Urinary bladder (tissue), 4 donors: ENCODE data around the gene STMP1. TPM values are rescaled to one million over a fixed set of nuclear protein-coding genes. Genes with fewer than 3 reads are reported as not detected.
A peak's percentile ranks its signal among the peaks of the same experiment; 100 is the strongest.

Source experiments
- DNase-seq: peaks from one replicate; pipeline ENCODE4 v3.0.0-alpha.2; 2015; ENCODE audit errors: extremely low spot score
- H3K27ac ChIP-seq: one replicate; pipeline ENCODE4 v1.5.1; 2013; ENCODE audit warnings: low read depth, mild to moderate bottlenecking, moderate library complexity
- H3K36me3 ChIP-seq: one replicate; pipeline ENCODE4 v1.6.1; 2013; ENCODE audit warnings: mild to moderate bottlenecking, moderate library complexity; ENCODE audit not compliant: insufficient read depth
- H3K4me1 ChIP-seq: one replicate; pipeline ENCODE4 v1.6.1; 2013; ENCODE audit warnings: mild to moderate bottlenecking, moderate library complexity; ENCODE audit not compliant: insufficient read depth
- H3K4me3 ChIP-seq: one replicate; pipeline ENCODE4 v1.5.1; 2013; ENCODE audit warnings: low read depth, low read length
- WGBS: extraction: QIAGEN DNeasy Blood & Tissue Kit; methylation state at CpG from one replicate; pipeline ENCODE4 v1.1.7; 2013; 5-methylcytosine and 5-hydroxymethylcytosine counted together
- polyA plus RNA-seq: library from polyadenylated mRNA; stranded (reverse); fragments of 200-250 nt; gene quantifications from one replicate; pipeline ENCODE4 v1.2.3, GENCODE V29; 2013
- total RNA-seq: library from RNA; depleted of rRNA; stranded (reverse); fragments of >200 nt; gene quantifications from one replicate; pipeline ENCODE4 v1.2.3, GENCODE V29; 2014
- donor health status: healthy with polysubstance abuse.
- donor health status: healthy.

STMP1 gene
- total and polyA plus RNA-seq, 2 donors = 34.2 to 36.7 TPM

DNA sequence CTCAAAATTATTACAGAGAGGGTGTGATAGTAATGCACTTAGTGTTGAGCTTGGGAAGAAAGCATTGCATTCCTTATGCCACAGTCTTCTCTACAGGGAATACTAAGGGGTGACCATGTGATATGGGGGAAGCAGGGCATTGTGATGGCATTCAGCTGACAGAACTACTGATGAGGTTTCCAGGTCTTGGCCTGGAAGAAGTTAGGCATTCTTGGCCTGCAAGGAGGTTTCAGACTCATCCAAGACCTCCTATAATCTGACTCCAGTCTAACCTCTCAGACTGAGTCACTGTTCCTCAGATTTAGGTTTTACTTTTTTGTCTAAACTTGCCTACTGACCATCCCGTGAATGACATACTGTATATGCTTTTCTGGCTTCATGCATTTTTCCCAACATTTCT is 7.9 kb downstream of the STMP1 start:
- Histone ChIP-seq H3K4me3 (no peak overlapping the region), H3K27ac (no peak overlapping the region), H3K4me1 (no peaks in the 10 kb centered on the region), H3K36me3 (no peaks in the 10 kb centered on the region)
- DNase-seq = no peak
- WGBS = 21% methylated on average over 1 of the region's 1 CpG

DNA sequence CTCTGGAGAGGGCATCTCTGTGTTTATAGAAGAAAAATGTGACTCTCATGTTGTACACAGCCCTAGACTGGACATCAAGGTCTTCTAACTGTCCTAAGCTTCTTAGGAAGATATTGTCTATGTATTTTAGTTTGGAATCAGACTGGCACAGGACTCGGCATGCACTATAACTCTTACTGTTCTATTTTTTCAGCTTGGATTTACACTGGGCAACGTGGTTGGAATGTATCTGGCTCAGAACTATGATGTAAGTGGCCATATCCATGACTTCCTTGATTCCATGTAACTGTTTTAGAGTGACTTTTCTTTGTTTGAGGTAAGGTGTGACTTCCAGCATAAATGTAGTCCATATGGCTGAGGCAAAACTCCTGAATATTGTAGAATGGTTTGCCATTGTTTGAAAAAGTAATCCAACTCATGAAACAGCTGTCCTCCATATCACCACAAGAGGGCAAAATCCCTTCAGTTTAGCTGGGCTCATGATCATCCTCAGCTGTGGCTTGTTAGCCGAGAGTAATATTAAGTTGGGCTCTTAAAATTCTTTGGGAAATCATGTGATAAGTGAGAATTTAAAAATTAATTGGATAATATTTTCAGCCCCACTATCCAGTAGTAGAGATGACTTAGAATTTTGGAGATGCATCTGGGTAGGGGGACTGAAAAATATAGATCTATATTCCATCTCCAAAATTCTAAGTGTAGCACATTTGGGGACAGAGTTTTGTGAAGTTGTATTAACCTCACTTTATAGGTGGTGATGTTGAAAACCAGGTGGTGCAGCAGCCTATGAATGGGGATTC is 10.4 kb downstream of the STMP1 start:
- no peak overlapping the region for H3K27ac ChIP-seq
- DNase-seq = peak; percentile 28
- no peak overlapping the region for H3K4me3 ChIP-seq
- H3K36me3 ChIP-seq = peaks cover 6% of the 10 kb centered on the region
- no peaks in the 10 kb centered on the region for H3K4me1 ChIP-seq
- 37% methylated on average over 3 of the region's 3 CpGs for WGBS

DNA sequence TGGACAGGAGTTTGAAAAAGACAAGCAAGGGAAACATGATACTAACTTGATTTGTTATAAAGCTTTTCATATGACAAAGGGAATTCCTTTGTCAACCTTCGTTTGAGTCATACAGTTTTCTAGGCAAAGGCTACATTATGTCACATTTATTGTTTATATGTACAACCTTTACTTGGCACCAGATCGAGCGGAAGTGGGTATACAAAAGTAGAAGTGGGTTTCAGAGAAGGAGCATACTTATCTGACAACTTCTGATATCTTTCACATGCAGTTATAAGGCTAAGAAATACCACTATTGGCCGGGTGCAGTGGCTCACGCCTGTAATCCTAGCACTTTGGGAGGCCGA is 11.0 kb downstream of the STMP1 start:
- Histone ChIP-seq H3K4me3 (no peak overlapping the region), H3K27ac (no peak overlapping the region), H3K36me3 (peaks cover 6% of the 10 kb centered on the region), H3K4me1 (no peaks in the 10 kb centered on the region)
- 42% methylated on average over 6 of the region's 6 CpGs for WGBS
- DNase-seq = no peak

DNA sequence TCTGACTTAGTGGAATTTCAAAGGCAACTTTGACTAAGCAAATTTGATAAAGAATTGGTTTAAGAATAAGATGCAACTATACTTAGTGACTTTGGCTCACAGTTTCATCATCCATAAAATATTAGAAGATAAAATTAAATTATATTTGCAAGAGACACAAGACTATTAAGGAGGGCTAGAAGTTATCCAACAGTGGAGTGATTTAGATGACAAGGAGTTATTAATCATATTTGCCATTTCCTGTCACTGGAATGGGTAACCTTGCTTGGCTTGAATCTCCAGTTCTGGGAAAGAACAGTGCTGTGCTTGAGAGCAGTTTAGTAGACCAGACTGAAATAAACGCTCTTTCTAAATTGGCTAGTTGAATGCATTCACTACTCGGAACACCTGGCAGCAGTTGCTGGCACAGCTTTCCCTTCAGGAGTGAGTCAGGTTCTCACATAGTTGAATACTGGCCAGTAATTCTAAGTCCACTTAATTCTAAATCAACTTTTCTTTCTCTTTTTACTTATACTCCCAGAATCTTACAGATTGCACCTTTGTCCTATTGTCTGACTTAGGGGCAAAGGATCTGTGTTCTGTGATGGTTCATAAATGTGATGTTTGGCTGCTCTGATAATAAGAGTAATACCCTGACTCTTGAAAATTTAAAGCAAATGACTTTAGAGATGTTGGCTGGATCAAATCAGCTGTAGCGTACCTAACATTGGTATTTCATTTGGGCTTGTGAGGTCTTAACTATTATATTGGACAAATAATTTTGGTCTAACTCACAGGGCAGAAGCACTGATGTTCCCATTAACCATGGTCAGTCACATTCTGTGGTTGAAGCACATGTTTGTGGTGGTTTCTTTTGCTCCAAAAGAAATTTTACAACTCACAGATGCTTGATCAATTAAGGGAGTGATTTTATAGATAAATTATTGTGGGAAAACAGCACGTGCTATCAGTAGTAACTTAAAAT is 16.6 kb downstream of the STMP1 start:
- no peak for DNase-seq
- Histone ChIP-seq H3K4me3 (no peak overlapping the region), H3K36me3 (peaks cover 6% of the 10 kb centered on the region), H3K27ac (no peak overlapping the region), H3K4me1 (no peaks in the 10 kb centered on the region)
- 62% methylated on average over 4 of the region's 4 CpGs for WGBS

DNA sequence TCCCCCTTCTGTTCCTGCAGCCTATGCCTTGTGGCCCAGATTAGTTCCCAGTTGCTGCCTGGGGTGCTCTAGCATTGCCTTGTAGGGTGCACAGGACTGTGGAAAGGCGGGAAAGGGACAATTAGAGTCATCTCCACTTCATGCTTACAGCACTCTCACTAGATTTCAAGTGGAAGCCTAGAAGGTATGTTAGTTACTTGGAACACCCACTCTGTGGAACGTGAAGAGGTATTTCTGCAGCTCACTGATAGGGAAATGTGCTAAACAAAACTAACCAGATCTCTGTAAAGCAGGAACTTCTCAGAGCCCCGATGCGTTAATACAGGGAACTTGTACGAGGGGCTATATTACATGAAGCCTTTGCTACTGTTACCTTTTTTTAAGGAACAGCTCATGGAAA is 19.4 kb downstream of the STMP1 start:
- no peak overlapping the region for H3K4me3 ChIP-seq
- H3K4me1 ChIP-seq = no peaks in the 10 kb centered on the region
- WGBS = 61% methylated on average over 5 of the region's 5 CpGs
- peaks cover 4% of the 10 kb centered on the region for H3K36me3 ChIP-seq
- no peak for DNase-seq
- H3K27ac ChIP-seq = no peak overlapping the region

DNA sequence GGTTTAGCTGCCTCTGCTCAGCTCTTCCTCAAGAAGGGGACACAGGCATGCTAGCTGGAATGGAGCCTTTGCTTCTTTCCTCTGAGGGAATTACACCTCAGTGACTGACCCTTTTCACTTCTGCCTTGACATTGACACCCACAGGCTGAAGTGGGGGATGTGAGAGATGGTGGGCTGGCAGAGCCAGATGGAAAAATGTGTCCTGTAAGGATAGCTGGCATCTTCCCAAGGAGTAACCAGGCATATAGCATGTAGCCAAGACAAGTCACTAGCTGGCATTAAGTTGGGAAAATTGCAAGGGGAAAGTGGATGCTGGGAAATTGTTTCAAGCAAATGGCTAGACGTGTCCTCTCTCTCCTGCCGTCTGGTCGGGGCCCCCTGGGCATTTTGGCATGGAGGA is 19.9 kb downstream of the STMP1 start:
- no peaks in the 10 kb centered on the region for H3K36me3 ChIP-seq
- no peak for DNase-seq
- WGBS = 82% methylated on average over 3 of the region's 3 CpGs
- no peak overlapping the region for H3K4me3 ChIP-seq
- no peaks in the 10 kb centered on the region for H3K4me1 ChIP-seq
- H3K27ac ChIP-seq = no peak overlapping the region

DNA sequence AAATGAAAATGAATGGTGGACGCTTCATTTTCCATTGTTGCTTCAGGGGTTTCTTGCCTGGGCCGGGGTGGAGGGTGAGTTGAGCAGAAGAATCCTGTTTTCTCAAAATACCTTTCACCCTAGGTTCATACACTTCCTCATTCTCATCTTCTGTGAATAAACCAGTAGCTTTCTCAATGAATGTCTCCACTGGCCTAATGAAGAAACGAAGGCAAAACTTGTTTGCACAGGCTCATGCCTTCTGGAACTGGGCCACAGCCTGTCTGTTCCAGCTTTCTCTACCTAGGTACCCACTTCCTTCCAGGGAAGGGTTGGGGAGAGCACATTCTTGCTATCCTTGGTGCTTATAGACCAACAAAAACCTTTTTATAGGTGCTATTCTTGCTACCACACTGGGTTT is 21.3 kb downstream of the STMP1 start:
- no peaks in the 10 kb centered on the region for H3K4me1 ChIP-seq
- WGBS = 84% methylated on average over 3 of the region's 3 CpGs
- no peak for DNase-seq
- no peaks in the 10 kb centered on the region for H3K36me3 ChIP-seq
- no peak overlapping the region for H3K4me3 ChIP-seq
- H3K27ac ChIP-seq = no peak overlapping the region

DNA sequence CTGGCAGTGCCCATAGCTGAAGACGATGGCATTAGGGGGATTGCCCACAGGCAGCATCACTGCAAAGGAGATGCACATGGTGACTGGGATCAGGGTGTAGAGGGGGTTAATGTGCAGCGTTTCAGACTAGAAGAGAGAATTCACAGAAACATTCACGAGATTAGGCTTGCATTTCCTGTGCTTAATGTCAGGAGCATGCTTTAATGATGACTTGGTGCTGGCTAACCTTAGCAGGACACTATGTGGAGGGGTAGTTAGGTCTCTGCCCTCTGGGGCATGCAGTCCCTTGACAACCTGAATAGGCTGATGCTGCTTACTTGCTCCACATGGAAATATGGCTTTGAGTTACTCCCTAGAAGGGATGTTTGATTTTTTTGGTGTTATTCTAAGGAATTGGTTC is 21.8 kb downstream of the STMP1 start:
- 39% methylated on average over 3 of the region's 3 CpGs for WGBS
- H3K36me3 ChIP-seq = no peaks in the 10 kb centered on the region
- no peak overlapping the region for H3K4me3 ChIP-seq
- no peaks in the 10 kb centered on the region for H3K4me1 ChIP-seq
- H3K27ac ChIP-seq = no peak overlapping the region
- DNase-seq = no peak

DNA sequence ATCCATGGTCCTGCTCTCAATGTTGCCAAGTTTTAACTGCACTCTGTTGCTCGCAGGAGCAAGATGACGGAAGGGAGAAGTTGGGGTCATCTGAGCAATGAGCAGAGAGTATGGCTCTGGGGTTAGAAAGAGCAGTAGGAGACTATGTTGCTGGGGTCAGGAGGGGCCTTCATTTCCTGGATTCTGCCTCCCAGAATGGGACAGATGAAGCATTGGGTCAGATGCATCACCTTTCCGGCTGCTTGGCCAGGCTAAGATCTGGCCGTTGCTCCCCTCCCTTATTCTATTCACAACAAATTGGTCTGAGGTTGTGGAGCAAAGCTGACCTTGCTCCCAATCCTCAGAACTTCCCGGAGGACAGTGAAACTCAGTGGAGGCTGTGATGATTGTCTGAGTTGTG is 22.4 kb downstream of the STMP1 start:
- H3K36me3 ChIP-seq = no peaks in the 10 kb centered on the region
- no peaks in the 10 kb centered on the region for H3K4me1 ChIP-seq
- DNase-seq = no peak
- H3K4me3 ChIP-seq = no peak overlapping the region
- H3K27ac ChIP-seq = no peak overlapping the region
- WGBS = 81% methylated on average over 5 of the region's 5 CpGs

DNA sequence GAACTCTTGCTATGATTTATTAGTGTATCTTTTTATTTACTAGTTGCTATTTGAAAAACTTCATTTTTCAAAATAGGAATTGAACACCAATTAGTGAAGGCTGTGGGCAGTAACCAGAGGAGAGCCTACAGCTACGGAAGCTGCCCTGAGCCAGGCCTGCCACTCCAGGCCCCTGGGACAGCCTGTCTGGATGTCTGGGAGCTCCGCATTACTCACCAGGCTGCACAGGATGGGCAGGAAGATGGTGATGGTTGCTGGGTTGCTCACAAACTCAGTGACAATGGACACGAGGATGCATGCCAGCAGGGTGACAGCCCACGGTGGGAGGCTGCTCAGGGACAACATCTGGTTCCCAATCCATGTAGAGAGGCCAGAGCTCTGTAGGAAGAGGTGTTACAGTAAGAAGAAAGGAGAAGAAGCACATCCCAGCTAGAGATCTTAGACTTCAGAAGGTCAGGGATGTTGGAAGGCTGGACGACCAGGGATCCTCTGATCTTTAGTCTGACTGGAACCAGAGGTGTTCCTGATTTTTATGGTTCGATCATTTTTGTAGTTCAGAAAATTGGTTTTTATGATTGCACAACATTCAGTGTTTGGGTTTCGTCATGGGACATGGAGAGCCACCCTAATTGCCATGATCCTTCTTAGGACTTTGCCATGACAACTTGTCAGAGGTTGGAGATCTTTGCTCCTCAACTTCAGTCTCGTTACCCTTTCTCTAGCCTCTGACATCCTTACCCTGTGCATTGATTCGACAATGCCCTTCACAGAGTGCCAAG is 23.2 kb downstream of the STMP1 start:
- Histone ChIP-seq H3K36me3 (no peaks in the 10 kb centered on the region), H3K27ac (no peak overlapping the region), H3K4me3 (no peak overlapping the region), H3K4me1 (no peaks in the 10 kb centered on the region)
- DNase-seq = no peak
- 88% methylated on average over 9 of the region's 9 CpGs for WGBS

DNA sequence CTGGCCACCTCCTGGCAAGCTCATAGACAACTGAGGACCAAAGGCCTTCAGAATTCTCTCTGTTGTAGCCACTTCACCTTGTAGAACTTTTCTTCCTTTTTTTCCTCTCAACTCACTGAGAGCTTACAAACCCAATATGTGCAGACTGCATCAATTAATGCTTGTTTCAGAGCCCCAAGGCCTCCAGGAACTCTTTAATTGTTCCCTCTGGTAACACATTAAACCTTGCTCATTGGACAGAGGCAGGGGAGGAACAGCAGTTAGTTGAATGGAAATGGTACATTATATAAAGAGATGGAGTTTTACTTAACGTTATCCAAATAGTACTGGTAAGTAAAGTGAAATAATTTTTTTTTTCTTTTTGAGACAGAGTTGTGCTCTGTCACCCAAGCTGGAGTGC is 25.2 kb downstream of the STMP1 start:
- 0% methylated on average over 1 of the region's 1 CpG for WGBS
- no peaks in the 10 kb centered on the region for H3K4me1 ChIP-seq
- H3K27ac ChIP-seq = no peak overlapping the region
- DNase-seq = no peak
- H3K4me3 ChIP-seq = no peak overlapping the region
- H3K36me3 ChIP-seq = peaks cover under 1% of the 10 kb centered on the region

DNA sequence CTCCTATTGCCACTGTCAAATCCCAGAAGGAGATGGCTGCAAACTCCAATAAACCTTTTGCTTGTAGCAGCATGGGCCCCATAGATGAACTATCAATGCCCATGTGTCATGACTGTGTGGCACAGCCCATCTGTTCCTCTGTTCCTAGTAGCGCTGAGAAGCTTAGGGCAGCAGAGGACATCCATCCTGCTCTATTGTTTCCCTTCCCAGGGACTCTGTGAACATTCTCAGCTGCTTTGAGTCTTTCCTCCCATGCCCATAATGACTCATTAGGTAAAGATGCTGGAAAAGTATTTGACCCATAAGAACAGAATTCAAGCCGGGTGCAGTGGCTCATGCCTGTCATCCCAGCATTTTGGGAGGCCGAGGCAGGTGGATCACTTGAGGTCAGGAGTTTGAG is 28.3 kb downstream of the STMP1 start:
- no peaks in the 10 kb centered on the region for H3K4me1 ChIP-seq
- no peak overlapping the region for H3K27ac ChIP-seq
- H3K4me3 ChIP-seq = no peak overlapping the region
- 95% methylated on average over 3 of the region's 3 CpGs for WGBS
- DNase-seq = no peak
- H3K36me3 ChIP-seq = peaks cover 2% of the 10 kb centered on the region

DNA sequence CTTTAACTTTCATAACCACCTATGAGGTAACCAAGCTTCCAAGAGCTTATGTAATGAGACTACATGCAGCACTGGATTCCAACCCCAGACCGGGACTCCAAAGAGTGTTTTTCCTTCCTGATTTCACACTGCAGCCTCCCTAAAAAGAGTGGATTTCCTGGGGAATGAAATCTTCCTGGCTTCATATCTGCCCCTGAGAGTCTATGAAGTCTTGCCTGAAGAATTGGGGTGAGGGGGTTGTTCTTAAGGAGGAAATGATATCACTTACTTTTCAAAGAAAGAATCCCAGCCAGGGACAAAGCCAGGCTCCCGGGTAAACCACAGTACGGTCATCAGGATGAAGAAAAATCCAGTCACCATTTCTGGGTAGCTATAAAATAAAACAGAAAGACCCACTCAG is 29.7 kb downstream of the STMP1 start:
- WGBS = 85% methylated on average over 3 of the region's 3 CpGs
- no peak for DNase-seq
- Histone ChIP-seq H3K27ac (no peak overlapping the region), H3K4me1 (no peaks in the 10 kb centered on the region), H3K36me3 (peaks cover 2% of the 10 kb centered on the region), H3K4me3 (no peak overlapping the region)
